Stomach (tissue), 4 donors: ENCODE data around the gene FOXA1.

Source experiments
- CTCF ChIP-seq, 7 experiments: fragments of 450-650 bp in 4 of 7; fragments of 200-600 bp in 3 of 7; sonication (generic) in 3 of 7; IDR thresholded peaks; one replicate each; pipeline ENCODE4 v1.5.1; 2016 to 2019; ENCODE audit warnings: antibody characterized with exemption in 7 of 7, control low read depth in 2 of 7, mild to moderate bottlenecking in 1 of 7
- POLR2AphosphoS5 ChIP-seq, 3 donors: sonication (generic); formaldehyde crosslinking; IDR thresholded peaks; one replicate each; pipeline ENCODE4 v1.6.1; 2016; ENCODE audit warnings: antibody characterized with exemption in 3 of 3

- TF ChIP-seq CTCF (IDR thresholded peaks at IDR 0.05) = no peak
- TF ChIP-seq POLR2AphosphoS5 (IDR thresholded peaks at IDR 0.05) = no peak
These were observed 28.9 kb upstream of the FOXA1 start for GRCh38 chr14:37623971-37624370.
